ENCODE results near the gene PMS1. TPM values are rescaled to one million over a fixed set of nuclear protein-coding genes. Genes with fewer than 3 reads are reported as not detected.
A peak's percentile ranks its signal among the peaks of the same experiment; 100 is the strongest.

The PMS1 gene
- total and polyA plus RNA-seq, 9 of the 15 experiments (the other 6 are each of a cell fraction or from before 2014, with no cell fraction given): 14.5 to 29.8 (median 24.7) TPM

- TF ChIP-seq TFE3 (CRISPR knock-in tag; IDR thresholded peaks at IDR 0.05) (peak; percentile 91), GABPA (tag; conservative IDR thresholded peaks at IDR 0.05; ENCODE audit: low read depth) (peak; percentile 95), CHD7 (IDR thresholded peaks at IDR 0.05; ENCODE audit: low read depth, low read length) (no peak), EP400 (IDR thresholded peaks at IDR 0.05) (peak; percentile 81), MEIS2 (IDR thresholded peaks at IDR 0.05; ENCODE audit: partially characterized antibody) (peak; percentile 29), NR2F6 (CRISPR knock-in tag; IDR thresholded peaks at IDR 0.05) (no peak)
- TF ChIP-seq, protein P1, sequence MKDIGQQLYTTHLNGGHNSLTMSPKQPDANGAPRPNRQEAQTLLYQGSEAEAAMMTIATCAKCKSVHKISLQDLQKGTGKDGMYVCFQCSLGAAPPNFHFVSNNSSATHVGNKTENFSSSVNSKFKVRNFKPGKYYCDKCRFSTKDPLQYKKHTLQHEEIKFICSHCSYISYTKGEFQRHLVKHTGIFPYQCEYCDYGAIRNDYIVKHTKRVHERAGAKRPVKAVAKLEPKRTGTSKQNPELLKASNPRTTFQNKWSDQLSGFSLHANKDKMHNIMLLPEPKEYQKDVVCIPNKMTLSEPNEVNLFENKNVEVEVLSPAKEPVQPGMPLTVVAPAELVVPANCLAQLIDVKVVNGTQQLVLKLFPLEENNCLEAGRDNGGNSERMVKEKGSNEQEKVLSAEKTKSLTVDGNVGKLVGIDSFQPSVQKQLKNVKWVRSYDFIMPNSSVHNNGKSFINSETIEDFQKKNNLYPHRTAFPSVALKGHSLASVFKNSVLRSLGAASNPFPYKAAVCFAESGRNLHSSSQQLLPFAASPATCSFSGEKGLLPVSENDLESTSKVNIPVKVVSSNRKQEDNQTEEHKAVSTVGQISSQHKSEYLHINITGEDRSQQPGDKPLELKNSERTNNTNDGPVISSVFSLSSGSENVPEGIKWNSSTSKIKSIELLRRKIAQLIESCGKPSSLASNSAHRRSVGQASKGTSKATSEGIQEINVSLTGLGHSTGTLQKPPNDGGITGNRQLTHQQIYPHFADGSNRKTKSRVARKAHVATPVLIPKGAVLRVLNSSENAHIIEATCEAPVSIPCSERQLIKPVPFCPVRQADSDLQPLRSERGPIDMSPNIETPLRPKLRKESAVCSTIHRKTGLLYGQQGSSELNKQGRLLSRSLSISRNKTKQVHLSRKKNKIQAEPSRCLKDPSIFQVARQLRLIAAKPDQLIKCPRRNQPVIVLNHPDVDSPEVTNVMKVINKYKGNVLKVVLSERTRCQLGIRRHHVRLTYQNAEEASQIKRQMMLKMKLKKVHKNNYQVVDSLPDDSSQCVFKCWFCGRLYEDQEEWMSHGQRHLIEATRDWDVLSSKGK (CRISPR knock-in tag; IDR thresholded peaks at IDR 0.05): no peak
Observed at GRCh38 chr2:189762551-189763298, 21.5 kb upstream of the PMS1 start, which contains the start of gene OSGEPL1 (continued).
